ENCODE measurements around the gene DUSP21.
"Not testable (repeated sequence)": the region's sequence is repeated elsewhere in the genome, so short reads cannot be mapped to it uniquely, and the experiment has no call there.

Gene DUSP21

DNA sequence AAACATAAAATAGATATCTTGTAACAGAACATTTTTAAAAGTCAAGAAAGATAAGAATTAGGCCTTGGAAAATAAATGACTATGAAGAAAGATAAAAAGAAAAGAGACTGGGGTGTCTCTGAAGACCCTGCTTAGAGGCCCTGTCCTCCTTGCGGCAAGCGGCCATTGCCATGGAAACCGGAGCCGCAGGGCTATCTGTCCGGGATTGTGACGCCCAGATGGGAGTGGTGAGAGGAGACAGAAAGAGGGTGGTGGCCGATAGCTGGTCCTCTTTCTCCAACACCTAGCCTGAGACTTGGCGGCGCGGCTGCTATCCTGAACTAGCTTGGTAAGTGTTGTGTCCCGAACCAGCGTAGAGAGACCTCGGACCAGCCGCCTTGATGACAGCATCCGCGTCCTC lies at the start of gene DUSP21:
Gene DUSP21, plus strand, starts transcription at position 269 of the 400 bp plus-strand sequence. Its CDS starts 112 bp downstream, at position 381.
- no peak for DNase-seq

DNA sequence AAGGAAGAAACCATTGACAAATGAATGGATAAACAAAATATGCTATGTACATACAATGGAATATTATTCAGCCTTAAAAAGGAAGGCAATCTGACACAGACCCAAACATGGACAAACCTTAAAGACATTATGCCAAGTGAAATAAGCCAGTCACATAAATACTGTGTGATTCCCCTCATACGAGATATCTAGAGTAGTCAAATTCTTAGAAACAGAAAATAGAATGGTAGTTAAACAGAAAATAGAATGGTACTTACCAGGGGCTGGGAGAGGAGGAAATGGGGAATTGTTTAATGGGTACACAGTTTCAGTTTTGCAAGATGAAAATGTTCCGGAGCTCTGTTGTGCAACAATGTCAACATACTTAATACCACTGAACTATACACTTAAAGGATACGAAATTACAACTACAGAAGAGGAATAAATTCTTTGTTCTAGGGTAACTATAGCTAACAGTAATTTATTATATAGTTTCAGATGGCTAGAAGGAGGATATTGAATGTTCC lies 47.8 kb upstream of the DUSP21 start:
- DNase-seq: no peak

DNA sequence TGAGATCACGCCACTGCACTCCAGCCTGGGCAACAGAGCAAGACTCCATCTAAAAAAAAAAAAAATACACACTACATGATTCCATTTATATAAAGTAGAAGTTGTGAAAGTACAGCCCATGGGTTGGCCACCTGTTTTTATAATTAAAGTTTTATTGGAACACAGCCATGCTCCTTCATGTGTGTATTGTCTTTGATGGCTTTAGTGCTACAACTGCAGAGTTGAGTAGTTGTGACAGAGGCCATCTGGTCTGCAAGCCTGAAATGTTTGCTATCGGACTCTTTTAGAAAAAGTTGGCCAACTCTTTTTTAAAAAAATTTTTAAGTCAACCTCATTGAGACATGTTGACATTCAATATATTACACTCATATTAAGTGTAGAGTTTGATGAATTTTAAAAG lies 41.2 kb upstream of the DUSP21 start:
- DNase-seq: no peak

DNA sequence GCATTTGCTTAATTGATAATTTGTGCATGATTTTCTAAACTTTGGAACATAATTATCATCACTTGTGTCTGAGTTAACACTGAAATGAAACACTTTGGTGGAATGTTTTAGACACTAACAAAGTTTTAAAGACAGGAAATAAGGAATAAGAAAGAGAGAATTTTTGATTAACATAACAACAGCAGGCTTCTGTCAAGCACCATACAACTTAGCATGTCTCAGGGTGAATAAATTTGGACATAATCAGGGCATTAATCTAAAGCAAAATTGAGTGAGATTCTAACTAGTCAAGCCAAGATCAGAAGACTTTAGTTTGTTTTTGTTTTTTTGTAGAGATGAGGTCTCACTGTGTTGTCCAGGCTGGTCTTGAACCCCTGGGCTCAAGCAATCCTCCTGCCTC lies 28.1 kb upstream of the DUSP21 start:
- no peak for DNase-seq

DNA sequence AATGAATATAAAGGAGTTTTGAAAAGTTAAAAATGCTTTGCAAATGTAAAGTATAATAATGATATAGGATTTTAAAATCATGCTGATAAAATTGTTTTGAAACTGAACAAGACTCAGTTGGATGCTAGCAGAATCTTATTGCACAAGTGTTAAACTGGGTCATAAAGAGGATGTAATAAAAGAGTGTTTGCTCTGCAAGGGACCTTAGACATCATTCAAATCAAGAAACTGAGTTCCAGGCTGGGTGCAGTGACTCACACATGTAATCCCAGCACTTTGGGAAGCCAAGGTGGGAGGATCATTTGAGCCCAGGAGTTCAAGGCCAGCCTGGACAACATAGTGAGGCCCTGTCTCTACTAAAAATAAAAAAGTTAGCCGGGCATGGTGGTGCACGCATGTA lies 27.5 kb upstream of the DUSP21 start:
- DNase-seq: no peak

DNA sequence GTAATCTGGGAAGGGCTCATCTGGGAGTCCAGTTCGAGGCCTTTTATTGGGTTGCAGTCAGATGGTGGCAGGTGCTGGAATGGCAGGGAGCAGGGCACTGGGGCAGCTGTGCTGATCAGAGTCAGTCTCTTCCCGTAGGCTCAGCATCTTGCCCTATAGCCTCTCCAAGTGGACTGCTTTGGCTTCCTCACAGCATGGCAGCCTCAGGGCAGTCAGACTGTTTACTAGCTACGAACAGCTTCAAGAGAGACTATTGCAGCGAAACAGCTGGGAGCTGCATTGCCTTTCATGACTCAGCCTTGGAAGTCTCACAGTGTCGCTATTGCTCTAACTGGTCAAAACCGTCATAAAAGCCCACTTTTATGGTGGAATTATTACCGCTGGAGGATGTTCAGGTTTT lies 26.8 kb upstream of the DUSP21 start:
- no peak for DNase-seq

DNA sequence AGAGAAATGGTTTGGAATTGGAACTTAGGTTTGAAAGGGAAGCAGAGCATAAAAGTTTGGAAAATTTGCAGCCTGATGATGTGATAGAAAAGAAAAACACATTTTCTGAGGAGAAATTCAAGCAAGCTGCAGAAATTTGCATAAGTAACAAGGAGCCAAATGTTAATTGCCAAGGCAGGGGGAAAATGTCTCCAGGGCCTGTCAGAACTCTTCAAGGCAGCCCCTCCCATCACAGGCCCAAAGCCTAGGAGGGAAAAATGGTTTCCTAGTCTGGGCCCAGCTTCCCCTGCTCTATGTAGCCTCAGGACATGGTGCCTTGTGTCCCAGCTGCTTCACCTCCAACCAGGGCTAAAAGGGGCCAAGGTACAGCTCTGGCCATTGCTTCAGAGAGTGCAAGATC lies 21.2 kb upstream of the DUSP21 start:
- no peak for DNase-seq

DNA sequence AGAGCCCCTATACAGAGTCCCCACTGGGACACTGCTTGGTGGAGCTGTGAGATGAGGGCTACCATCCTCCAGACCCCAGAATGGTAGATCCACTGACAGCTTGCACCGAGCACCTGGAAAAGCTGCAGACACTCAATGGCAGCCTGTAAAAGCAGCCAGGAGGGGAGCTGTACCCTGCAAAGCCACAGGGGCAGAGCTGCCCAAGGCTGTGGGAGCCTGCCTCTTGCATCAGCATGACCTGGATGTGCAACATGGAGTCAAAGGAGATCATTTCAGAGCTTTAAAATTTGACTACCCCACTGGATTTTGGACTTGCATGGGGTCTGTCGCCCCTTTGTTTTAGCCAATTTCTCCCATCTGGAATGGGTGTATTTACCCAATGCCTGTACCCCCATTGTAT lies 20.6 kb upstream of the DUSP21 start:
- DNase-seq: not testable (repeated sequence)

DNA sequence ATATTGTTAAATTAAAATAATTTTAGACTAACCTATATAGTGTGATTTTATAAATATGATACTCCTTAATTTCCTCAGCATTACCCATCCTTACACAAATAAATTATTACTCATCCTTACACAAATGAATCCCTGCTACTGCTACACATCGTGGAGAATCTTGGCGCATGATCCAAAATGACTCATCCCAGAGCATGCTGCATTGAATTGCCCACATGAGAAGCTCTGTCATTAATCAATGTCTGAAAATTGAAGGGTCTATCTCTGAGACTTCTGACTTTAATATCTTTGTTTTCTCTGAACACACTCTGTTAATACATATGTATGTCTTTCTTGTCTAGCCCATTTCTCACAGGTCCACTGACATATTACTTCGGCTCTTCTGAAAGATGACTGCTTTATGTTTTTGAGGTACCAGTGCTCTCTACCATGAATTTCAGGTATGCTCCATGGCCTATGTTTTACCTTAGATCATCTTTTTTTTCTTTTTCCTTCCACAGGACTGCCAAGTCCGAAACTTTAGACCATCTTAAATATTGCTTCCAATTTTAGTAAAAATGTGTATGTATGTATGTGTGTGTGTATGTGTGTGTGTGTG lies 15.7 kb upstream of the DUSP21 start:
- no peak for DNase-seq

DNA sequence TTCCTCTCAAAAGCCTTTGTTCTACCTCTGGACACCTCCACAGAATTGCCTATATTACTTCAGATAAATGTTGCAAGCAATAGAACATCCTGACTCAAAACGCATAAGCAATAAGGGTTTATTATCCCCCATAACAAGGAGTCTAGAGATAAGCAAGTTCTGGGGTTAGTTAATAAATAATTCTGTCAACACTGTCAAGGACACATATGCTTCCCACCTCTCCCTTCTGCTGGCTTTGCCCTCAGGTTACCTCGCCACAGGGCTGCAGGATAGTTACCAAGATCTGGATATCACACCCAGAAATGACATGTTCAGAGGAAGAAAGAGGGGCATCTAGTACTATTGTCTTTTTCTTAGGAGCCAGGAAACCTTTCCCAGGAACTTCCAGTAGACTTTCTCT lies 14.0 kb upstream of the DUSP21 start:
- DNase-seq: no peak

DNA sequence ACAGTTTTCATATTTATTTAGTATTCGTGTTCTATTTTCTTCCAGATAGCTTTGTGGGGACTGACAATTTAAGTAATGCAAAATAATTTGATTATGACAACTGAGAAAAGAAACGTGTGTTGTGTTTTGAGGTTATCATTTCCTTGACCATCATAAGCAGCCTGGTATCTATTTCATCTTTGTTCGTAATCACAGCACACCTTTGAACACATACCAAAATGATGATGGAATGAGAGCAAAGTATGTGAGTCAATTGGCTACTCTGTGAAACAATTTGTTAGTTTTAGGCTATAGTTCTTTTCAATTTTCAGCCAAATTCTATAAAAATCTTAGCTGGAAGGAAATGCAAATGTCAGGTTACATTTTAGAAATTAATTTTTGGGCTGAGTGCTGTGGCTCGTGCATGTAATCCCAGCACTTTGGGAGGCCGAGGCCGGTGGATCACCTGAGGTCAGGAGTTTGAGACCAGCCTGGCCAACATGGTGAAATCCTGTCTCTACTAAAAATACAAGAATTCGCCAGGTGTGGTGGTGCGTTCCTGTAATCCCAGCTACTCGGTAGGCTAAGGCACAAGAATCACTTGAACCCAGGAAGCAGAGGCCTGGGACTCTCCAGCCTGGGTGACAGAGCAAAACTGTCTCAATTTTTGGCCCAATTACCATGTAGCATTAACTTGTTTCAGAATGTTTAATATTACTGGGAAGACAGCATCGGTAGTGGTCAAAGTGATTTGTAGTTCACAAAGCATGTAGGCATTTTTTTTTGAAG lies 1.1 kb upstream of the DUSP21 start:
- DNase-seq: no peak

DNA sequence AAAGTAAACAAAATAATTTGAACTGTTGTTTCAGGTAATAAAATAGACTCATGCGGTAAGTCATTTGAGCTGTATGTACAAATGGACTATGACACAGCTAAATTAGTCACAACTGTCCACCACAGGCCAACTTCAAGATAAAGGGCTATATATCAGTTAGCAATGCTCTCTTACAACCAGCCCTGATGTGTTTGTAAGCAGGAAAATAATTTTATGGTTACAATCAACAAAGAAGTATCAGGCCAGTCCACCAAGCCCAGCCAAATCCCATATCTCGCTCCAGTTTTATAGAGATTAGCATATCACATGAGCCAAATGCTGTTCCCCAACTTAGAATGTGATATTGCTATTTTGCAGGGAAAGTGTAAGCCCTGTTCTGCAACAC lies 511 bp upstream of the DUSP21 start:
- DNase-seq: no peak

DNA sequence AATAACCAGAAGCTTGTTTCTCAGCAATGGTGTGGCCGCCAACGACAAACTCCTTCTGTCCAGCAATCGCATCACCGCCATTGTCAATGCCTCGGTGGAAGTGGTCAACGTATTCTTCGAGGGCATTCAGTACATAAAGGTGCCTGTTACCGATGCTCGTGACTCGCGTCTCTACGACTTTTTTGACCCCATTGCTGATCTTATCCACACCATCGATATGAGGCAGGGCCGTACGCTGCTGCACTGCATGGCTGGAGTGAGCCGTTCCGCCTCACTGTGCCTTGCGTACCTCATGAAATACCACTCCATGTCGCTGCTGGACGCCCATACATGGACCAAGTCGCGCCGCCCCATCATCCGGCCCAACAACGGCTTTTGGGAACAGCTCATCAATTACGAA lies 383 bp downstream of the DUSP21 start:
- DNase-seq: no peak

DNA sequence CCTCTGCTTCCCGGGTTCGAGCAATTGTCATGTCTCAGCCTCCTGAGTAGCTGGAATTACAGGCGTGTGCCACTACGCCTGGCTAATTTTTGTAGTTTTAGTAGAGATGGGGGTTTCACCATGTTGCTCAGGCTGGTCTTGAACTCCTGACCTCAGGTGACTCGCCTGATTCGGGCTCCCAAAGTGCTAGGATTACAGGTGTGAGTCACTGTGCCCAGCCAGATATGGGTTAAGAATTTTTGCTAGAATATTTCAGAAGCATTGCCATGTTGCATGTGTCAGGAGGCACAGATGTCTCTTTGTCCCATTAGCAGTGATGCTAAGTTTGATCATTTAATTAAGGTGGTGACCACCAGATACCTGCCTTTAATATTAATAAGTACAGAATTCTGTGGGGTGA lies 7.1 kb downstream of the DUSP21 start:
- not testable (repeated sequence) for DNase-seq

DNA sequence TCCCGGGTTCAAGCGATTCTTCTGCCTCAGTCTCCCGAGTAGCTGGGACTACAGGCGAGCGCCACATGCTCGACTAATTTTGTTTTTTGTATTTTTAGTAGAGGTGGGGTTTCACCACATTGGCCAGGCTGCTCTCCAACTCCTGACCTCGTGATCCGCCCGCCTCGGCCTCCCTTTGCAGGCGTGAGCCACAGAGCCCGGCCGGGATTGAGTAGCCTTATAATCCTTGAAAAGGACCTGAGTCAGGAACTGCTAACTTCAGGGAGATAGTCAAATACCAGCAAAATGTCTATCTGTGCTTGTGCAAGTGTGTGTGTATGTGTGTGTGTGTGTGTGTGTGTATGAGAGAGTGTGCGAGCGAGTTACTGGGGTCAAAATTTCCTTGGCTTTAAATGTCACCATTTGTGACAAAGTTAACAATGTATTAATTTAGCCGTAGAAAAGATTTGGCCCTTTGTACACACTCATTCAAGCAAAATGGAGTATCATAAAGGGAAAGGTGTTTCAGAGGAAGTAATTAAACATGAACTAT lies 27.4 kb downstream of the DUSP21 start:
- DNase-seq: no peak

DNA sequence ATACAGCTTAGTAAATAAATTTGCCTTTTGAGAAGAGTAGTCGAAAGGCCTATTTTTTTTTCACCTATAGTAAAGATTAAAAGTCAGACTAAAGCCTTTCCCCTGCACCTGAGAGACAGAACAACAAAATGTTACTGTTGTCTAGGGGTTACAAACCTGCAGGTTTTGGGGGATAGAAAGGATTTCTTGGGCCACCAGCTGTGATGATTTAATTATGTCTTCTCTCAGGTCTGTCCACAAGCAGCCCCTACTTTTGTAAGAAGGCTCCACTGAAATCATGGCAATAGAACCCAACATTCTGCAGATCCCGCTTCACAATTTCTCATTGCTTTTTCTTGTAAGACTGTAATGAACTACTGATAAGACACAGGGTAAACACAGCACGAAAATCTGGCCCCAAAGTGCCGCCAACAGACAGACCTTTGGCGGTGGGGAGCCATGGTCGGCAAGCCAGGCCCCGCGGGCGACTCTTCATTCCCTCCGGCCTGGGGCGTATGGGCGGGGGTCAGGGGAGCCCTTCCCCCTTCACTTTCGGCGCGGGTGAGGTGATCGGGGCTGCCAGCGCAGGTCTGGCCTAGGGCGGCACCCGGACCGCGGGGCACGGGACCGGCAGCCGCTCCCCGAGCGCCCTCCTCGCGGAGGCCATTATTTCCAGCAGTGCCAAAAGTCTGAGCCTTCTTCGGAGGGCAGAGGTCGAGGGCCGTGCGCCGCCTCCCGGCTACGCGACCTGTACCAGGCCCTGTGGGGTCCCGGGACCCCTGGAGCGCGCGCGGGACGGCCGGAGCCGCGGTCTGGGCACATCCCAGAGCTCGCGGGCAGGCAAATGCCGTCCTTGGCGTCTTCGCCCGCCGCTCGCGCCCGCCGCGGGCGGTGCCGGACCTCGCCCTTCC lies 28.4 kb downstream of the DUSP21 start:
- peak; percentile 38 for DNase-seq

DNA sequence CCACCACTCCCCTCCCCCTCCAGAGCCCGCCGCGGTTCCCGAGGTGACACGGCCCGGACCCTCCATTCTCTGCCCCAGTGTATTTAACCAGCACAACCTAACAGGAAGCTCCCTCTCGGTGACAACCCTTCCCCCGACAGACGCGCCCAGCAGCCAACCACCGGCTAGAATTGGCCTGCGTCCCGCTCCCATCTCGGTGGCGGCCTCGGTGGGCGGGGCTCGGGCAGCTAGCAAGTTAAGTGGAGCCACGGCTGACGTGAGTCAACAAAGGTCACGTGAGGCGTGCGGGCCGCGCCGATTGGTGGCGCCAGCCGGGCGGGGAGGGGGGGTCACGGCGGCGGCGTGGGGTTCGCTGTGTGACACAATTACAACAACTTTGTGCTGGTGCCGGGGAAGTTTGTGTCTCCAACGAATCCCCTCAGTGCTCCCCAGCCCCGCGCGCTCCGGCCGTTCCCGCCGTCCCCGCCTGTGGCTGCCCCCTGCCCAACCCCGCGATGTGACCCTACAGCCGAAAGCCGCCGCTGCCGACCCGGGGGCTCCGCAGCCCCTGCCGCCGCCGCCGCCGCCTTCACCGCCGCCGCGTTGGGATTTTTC lies 29.1 kb downstream of the DUSP21 start, which contains the start of gene KDM6A:
Gene KDM6A, plus strand, starts transcription at position 368 of the 594 bp plus-strand sequence. CDS start 364 bp downstream, outside the sequence.
- DNase-seq: peak; percentile 94

DNA sequence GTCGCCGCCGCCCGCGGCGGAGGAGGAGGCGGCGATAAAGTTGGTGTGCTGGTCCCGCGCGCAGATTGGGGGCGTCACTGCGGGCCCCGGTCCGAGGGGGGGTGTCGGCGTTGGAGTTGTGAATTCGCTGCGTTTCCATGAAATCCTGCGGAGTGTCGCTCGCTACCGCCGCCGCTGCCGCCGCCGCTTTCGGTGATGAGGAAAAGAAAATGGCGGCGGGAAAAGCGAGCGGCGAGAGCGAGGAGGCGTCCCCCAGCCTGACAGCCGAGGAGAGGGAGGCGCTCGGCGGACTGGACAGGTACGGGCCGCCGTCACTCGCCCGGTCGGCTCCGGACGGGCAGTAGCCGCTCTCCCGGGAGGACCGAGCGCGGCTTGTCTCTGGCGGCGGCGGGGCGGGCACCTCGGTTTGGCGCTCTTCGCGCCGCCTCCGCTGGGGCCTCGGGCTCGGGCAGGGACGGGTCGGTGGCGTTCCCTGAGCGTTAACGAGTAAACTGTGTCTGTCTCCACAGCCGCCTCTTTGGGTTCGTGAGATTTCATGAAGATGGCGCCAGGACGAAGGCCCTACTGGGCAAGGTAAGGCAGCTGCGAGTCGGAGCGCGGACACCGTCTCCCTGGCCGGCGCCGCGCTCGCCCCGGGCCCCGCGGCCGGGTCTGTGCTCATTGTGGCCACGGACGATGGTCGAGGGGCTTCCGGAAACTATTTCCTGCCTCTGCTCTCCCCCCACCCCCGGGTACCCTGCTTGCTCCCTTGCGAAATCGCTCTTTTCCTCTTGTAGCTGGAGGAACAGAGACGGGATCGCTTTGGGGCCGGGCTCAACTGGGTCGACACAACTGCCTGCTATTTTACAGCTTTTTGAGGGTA lies 29.8 kb downstream of the DUSP21 start:
- peak; percentile 47 for DNase-seq

DNA sequence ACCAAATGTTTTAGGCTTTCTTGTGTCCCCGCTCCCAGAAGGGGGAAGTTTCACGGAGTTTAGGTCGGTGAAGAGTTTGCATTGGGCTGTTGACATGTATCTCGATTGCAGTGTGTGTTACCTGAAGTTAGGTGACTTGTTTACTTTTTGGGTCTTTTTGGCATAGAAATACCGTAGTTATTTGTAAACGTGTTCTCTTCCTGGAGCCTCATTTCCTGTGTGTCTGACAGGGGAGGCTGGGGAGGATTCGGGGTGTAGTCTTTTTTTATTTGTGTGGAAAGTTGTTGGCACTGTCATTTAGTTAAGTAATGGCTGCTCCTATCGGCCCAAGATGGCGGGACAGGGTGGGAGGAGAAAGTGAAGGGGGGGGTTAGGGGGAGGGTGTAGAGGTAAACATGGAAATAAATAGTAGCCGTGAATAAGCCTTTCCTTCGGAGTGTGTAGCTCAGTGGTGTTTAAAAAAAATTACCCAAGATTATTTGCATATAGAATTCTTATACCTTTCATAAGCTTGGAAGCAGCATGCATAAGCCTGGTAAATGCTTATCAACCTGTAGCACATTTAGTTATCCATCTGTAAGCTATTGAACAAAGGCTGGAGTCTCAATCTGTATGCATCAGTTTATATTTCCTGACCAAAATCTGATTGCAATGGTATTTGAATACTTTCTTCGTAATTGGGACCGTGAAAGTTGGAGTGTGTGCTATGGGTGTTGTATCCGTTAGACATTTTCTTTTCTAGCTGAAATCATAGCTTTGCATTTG lies 30.8 kb downstream of the DUSP21 start:
- DNase-seq: peak; percentile 45

DNA sequence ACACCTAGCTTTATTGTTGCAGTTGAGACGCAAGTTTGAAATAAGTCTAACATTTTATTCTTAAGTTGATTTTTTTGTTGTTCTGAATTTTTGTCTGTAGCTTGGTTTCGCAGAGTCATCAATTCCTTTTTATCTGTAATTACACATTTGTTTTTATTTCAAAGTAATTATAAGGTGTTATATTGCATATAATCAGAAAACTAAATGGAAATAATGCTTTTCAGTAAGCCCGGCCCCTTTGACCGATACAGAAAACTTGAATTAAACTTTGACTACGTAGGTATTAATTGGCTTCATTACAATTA lies 31.3 kb downstream of the DUSP21 start:
- DNase-seq: no peak

DNA sequence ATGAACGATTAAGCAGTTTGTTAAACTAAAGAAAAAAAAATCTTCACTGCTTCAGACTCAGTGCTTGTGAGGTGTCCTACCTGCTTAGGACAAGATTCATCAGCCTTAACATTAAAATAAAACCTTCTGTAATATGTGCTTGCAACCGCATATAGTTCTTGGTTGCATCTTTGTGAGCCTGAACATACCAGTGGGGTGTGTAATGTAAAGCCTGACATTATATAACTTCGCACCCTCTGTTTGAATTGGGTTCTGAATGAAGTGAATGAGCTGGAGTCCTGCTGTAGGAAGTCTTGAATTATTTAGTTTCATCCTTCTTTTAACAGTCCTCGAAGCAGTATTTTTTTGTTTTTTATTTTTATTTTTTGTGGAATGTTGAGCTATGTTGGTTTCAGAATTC lies 32.3 kb downstream of the DUSP21 start:
- DNase-seq: no peak

All from stimulated activated CD8-positive, alpha-beta memory T cell treated with anti-CD3 and anti-CD28 coated beads, Interleukin-4, amount 100 ng/mL, for 48 hours (primary cell).